Measurements from ENCODE around the gene AGBL1.

The AGBL1 gene

DNA sequence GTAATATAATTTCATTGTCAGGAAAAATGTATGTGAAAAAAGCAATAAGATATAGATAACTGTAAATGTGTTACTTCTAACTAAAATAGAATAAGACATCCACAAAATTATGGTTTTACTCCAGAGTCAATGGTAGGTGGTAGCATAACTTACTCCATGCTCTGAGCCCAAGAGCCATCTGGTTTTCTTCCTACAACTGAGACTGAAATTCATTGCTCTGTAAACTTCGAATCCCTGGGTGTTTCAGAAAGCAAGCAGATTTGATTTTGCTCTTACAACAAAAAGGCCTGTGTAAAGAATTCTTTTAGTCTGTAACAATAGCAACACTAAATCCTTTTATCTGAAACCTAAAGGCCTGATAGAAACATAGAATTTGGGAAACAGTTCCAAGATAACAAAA is 805.9 kb downstream of the AGBL1 start:
- no peak overlapping the region for H2BK15ac ChIP-seq (ENCODE audit: low read depth, poor library complexity, severe bottlenecking)
- H2BK5ac ChIP-seq (ENCODE audit: low read depth, low read length, poor library complexity, severe bottlenecking), result no peak overlapping the region
- H2BK120ac ChIP-seq (ENCODE audit: low read depth, low read length), result no peak overlapping the region
- WGBS, result no CpG with 5 or more reads among the region's 1 CpG
- no peak overlapping the region for H3K4ac ChIP-seq (ENCODE audit: low read depth in 1 of 2, low read length in 2 of 2)
- no peak overlapping the region for H4K91ac ChIP-seq (ENCODE audit: low read length)
- H3K14ac ChIP-seq (ENCODE audit: low read length in 2 of 2), result no peak overlapping the region
- no peak overlapping the region for H3K4me2 ChIP-seq (ENCODE audit: low read length, poor library complexity, severe bottlenecking)
- H3K9ac ChIP-seq (ENCODE audit: low read length), result no peak overlapping the region
- no peaks in the 10 kb centered on the region for H3K4me1 ChIP-seq (ENCODE audit: control insufficient read depth, insufficient read depth, low read depth, low read length)
- H4K8ac ChIP-seq (ENCODE audit: low read length), result no peak overlapping the region
- H3K18ac ChIP-seq (ENCODE audit: low read depth in 1 of 2, low read length in 2 of 2), result no peak overlapping the region
- no peak overlapping the region for H2AK5ac ChIP-seq (ENCODE audit: low read length, severe bottlenecking)
- no peak overlapping the region for H2BK12ac ChIP-seq (ENCODE audit: low read length in 2 of 2)
- no peaks in the 10 kb centered on the region for H3K79me1 ChIP-seq (replicated peaks; ENCODE audit: low read length, poor library complexity, severe bottlenecking)
- H3K36me3 ChIP-seq (ENCODE audit: control insufficient read depth in 1 of 2, insufficient read depth in 2 of 2, low read depth in 1 of 2, low read length in 2 of 2), result no peaks in the 10 kb centered on the region
- no peak overlapping the region for H3K23ac ChIP-seq (ENCODE audit: low read length in 2 of 2)
- no peak overlapping the region for H2AFZ ChIP-seq (ENCODE audit: low read depth, low read length)
- no peak overlapping the region for H3K4me3 ChIP-seq (ENCODE audit: insufficient read depth in 1 of 2, low read depth in 1 of 2, low read length in 2 of 2)
- no peak overlapping the region for H3K27ac ChIP-seq (ENCODE audit: low read length, poor library complexity, severe bottlenecking)
- no peaks in the 10 kb centered on the region for H3K27me3 ChIP-seq (ENCODE audit: control insufficient read depth in 1 of 2, insufficient read depth in 1 of 2, low read length in 2 of 2)
- H3K9me3 ChIP-seq (ENCODE audit: control insufficient read depth, low read length), result no peaks in the 10 kb centered on the region
- DNase-seq, result no peak

DNA sequence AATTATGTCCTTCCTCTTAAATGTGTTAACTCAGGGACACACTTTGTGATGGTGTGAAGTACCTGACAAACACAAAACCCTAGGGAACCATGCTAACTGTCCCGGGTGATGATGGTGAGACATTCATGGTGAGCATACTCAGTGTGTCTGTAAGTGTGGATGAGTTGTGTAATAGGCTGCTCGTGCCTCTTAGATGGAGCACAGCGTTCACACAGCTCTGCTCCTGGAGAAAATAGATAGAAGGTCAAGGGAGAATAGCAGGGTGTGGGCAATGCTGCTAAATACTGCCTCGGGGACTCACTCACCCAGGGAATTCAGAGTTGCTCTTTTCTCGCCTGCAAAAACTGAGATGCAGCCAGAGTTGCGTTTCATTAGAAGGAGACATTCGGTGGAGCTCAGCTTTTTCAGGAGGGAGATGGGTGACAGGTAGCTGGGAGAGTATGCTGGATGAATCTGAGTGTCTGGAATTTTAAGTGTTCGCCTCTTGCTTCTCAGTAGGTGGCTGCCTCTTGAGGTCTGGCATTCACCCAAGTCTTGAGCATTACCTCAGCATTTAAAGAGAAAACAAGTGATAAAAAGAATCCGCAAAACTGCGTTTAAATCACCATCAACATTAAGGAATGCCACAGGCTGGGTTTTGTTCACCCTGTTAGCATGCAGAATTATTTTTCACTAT is 813.2 kb downstream of the AGBL1 start:
- Histone ChIP-seq H3K4me3 (ENCODE audit: insufficient read depth in 1 of 2, low read depth in 1 of 2, low read length in 2 of 2) (no peak overlapping the region), H2BK120ac (ENCODE audit: low read depth, low read length) (no peak overlapping the region), H3K9ac (ENCODE audit: low read length) (no peak overlapping the region), H4K91ac (ENCODE audit: low read length) (no peak overlapping the region), H3K18ac (ENCODE audit: low read depth in 1 of 2, low read length in 2 of 2) (no peak overlapping the region), H3K9me3 (ENCODE audit: control insufficient read depth, low read length) (no peaks in the 10 kb centered on the region), H3K23ac (ENCODE audit: low read length in 2 of 2) (no peak overlapping the region), H3K4ac (ENCODE audit: low read depth in 1 of 2, low read length in 2 of 2) (no peak overlapping the region), H3K27me3 (ENCODE audit: control insufficient read depth in 1 of 2, insufficient read depth in 1 of 2, low read length in 2 of 2) (peaks cover 0 to 2% of the 10 kb centered on the region in 2 experiments), H2AFZ (ENCODE audit: low read depth, low read length) (no peak overlapping the region), H4K8ac (ENCODE audit: low read length) (no peak overlapping the region), H2BK12ac (ENCODE audit: low read length in 2 of 2) (no peak overlapping the region), H3K27ac (ENCODE audit: low read length, poor library complexity, severe bottlenecking) (no peak overlapping the region), H2BK5ac (ENCODE audit: low read depth, low read length, poor library complexity, severe bottlenecking) (no peak overlapping the region), H3K14ac (ENCODE audit: low read length in 2 of 2) (no peak overlapping the region), H3K4me1 (ENCODE audit: control insufficient read depth, insufficient read depth, low read depth, low read length) (no peaks in the 10 kb centered on the region), H3K4me2 (ENCODE audit: low read length, poor library complexity, severe bottlenecking) (no peak overlapping the region), H2AK5ac (ENCODE audit: low read length, severe bottlenecking) (no peak overlapping the region), H3K36me3 (ENCODE audit: control insufficient read depth in 1 of 2, insufficient read depth in 2 of 2, low read depth in 1 of 2, low read length in 2 of 2) (no peaks in the 10 kb centered on the region), H2BK15ac (ENCODE audit: low read depth, poor library complexity, severe bottlenecking) (no peak overlapping the region), H3K79me1 (replicated peaks; ENCODE audit: low read length, poor library complexity, severe bottlenecking) (no peaks in the 10 kb centered on the region)
- WGBS, result 33% methylated on average over 10 of the region's 10 CpGs
- DNase-seq, result peak; percentile 14

DNA sequence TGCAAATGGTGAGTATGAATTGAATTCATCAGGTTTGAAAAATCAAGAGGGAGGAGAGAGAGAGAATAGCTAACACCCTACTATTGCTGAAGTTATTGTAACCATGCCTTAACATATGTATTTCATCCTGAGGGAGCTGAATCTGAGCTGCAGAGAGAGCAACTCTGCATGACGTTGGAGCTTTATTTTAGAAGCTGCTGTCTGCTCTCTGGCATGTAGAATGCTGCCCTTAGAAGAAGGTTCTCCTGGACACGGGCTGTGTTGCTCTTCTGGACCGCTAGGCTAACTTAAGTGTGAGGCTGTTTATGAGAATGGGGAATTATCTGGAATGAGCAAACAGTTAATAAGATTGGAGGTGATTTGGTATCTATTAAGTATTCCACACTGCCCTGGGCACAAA is 814.6 kb downstream of the AGBL1 start:
- no peak overlapping the region for H2AFZ ChIP-seq (ENCODE audit: low read depth, low read length)
- H3K27ac ChIP-seq (ENCODE audit: low read length, poor library complexity, severe bottlenecking), result no peak overlapping the region
- H3K9me3 ChIP-seq (ENCODE audit: control insufficient read depth, low read length), result no peaks in the 10 kb centered on the region
- H3K27me3 ChIP-seq (ENCODE audit: control insufficient read depth in 1 of 2, insufficient read depth in 1 of 2, low read length in 2 of 2), result peaks cover 0 to 2% of the 10 kb centered on the region in 2 experiments
- no peak for DNase-seq
- H3K23ac ChIP-seq (ENCODE audit: low read length in 2 of 2), result no peak overlapping the region
- H3K9ac ChIP-seq (ENCODE audit: low read length), result no peak overlapping the region
- 66% methylated on average over 3 of the region's 3 CpGs for WGBS
- no peak overlapping the region for H2BK15ac ChIP-seq (ENCODE audit: low read depth, poor library complexity, severe bottlenecking)
- H4K91ac ChIP-seq (ENCODE audit: low read length), result no peak overlapping the region
- no peak overlapping the region for H3K4me3 ChIP-seq (ENCODE audit: insufficient read depth in 1 of 2, low read depth in 1 of 2, low read length in 2 of 2)
- no peak overlapping the region for H2AK5ac ChIP-seq (ENCODE audit: low read length, severe bottlenecking)
- H2BK5ac ChIP-seq (ENCODE audit: low read depth, low read length, poor library complexity, severe bottlenecking), result no peak overlapping the region
- H3K4ac ChIP-seq (ENCODE audit: low read depth in 1 of 2, low read length in 2 of 2), result no peak overlapping the region
- H3K4me2 ChIP-seq (ENCODE audit: low read length, poor library complexity, severe bottlenecking), result no peak overlapping the region
- H3K18ac ChIP-seq (ENCODE audit: low read depth in 1 of 2, low read length in 2 of 2), result no peak overlapping the region
- H4K8ac ChIP-seq (ENCODE audit: low read length), result no peak overlapping the region
- no peaks in the 10 kb centered on the region for H3K79me1 ChIP-seq (replicated peaks; ENCODE audit: low read length, poor library complexity, severe bottlenecking)
- no peaks in the 10 kb centered on the region for H3K36me3 ChIP-seq (ENCODE audit: control insufficient read depth in 1 of 2, insufficient read depth in 2 of 2, low read depth in 1 of 2, low read length in 2 of 2)
- H3K14ac ChIP-seq (ENCODE audit: low read length in 2 of 2), result no peak overlapping the region
- no peak overlapping the region for H2BK120ac ChIP-seq (ENCODE audit: low read depth, low read length)
- no peak overlapping the region for H2BK12ac ChIP-seq (ENCODE audit: low read length in 2 of 2)
- H3K4me1 ChIP-seq (ENCODE audit: control insufficient read depth, insufficient read depth, low read depth, low read length), result no peaks in the 10 kb centered on the region

DNA sequence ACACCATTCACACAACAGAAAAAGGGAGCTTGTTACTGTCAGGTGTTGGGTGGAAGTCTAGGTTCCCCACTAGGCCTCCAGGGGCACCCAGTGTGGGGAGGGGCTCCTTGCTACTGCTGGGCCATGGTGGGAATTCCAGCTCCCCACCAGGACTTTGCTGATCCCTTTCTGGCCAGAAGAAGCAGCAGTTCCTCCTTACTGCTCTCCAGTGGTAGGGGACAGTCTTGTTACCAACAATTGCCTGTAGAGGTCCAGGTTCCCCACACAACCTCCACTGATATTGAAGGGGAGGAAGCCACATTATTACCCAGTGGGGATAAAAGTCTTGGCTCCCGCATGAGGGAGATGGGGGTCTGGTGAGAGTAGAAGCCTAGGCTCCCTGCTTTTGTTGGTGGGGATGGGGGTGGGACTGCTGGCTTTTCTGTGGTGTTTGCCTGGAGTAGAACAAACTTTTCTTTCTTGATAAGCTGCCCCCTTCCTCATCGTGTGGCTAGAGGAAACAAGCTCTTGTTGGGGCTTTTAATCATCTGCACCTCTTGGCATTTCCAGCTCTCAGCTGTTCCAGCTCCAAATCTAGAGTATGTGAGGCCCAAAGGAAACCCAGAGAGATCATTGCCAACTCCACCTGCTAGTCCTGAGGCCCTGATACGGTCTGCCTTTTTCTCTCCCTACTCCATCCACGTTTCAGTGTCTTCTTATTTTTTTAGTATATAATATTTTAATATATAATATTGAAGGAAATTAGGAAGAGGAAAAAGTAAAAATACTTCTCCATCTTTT is 824.2 kb downstream of the AGBL1 start:
- H2BK12ac ChIP-seq (ENCODE audit: low read length in 2 of 2), result no peak overlapping the region
- H3K14ac ChIP-seq (ENCODE audit: low read length in 2 of 2), result peak overlapping the region in 1 of 2 experiments; percentile 65
- no peak overlapping the region for H3K4me3 ChIP-seq (ENCODE audit: insufficient read depth in 1 of 2, low read depth in 1 of 2, low read length in 2 of 2)
- no peak for DNase-seq
- H2BK5ac ChIP-seq (ENCODE audit: low read depth, low read length, poor library complexity, severe bottlenecking), result no peak overlapping the region
- H3K27me3 ChIP-seq (ENCODE audit: control insufficient read depth in 1 of 2, insufficient read depth in 1 of 2, low read length in 2 of 2), result peaks cover 0 to 5% of the 10 kb centered on the region in 2 experiments
- no peak overlapping the region for H2AK5ac ChIP-seq (ENCODE audit: low read length, severe bottlenecking)
- H3K9me3 ChIP-seq (ENCODE audit: control insufficient read depth, low read length), result peaks cover 3% of the 10 kb centered on the region
- H2AFZ ChIP-seq (ENCODE audit: low read depth, low read length), result no peak overlapping the region
- no peak overlapping the region for H4K8ac ChIP-seq (ENCODE audit: low read length)
- H3K4me2 ChIP-seq (ENCODE audit: low read length, poor library complexity, severe bottlenecking), result no peak overlapping the region
- 84% methylated on average over 2 of the region's 4 CpGs for WGBS
- H3K18ac ChIP-seq (ENCODE audit: low read depth in 1 of 2, low read length in 2 of 2), result no peak overlapping the region
- no peak overlapping the region for H3K27ac ChIP-seq (ENCODE audit: low read length, poor library complexity, severe bottlenecking)
- no peak overlapping the region for H3K9ac ChIP-seq (ENCODE audit: low read length)
- H4K91ac ChIP-seq (ENCODE audit: low read length), result no peak overlapping the region
- no peaks in the 10 kb centered on the region for H3K4me1 ChIP-seq (ENCODE audit: control insufficient read depth, insufficient read depth, low read depth, low read length)
- no peak overlapping the region for H2BK120ac ChIP-seq (ENCODE audit: low read depth, low read length)
- no peaks in the 10 kb centered on the region for H3K36me3 ChIP-seq (ENCODE audit: control insufficient read depth in 1 of 2, insufficient read depth in 2 of 2, low read depth in 1 of 2, low read length in 2 of 2)
- no peak overlapping the region for H2BK15ac ChIP-seq (ENCODE audit: low read depth, poor library complexity, severe bottlenecking)
- no peak overlapping the region for H3K4ac ChIP-seq (ENCODE audit: low read depth in 1 of 2, low read length in 2 of 2)
- no peak overlapping the region for H3K23ac ChIP-seq (ENCODE audit: low read length in 2 of 2)
- H3K79me1 ChIP-seq (replicated peaks; ENCODE audit: low read length, poor library complexity, severe bottlenecking), result no peaks in the 10 kb centered on the region

Measured in mesenchymal stem cell (in vitro differentiated cells and primary cell).